Breast epithelium (tissue), 3 donors: ENCODE results near the gene DSG3.

Source experiments
- CTCF ChIP-seq, 3 donors: fragments of 450-650 bp; IDR thresholded peaks; one replicate each; pipeline ENCODE4 v1.5.1; 2016 to 2017; ENCODE audit warnings: antibody characterized with exemption in 3 of 3, mild to moderate bottlenecking in 3 of 3, moderate library complexity in 3 of 3
- POLR2A ChIP-seq: fragments of 450-650 bp; IDR thresholded peaks from one replicate; pipeline ENCODE4 v1.6.1; 2016; ENCODE audit warnings: antibody characterized with exemption, mild to moderate bottlenecking, moderate library complexity
- POLR2AphosphoS5 ChIP-seq, 3 donors: sonication (generic); formaldehyde crosslinking; IDR thresholded peaks; one replicate each; pipeline ENCODE4 v1.6.1; 2017; ENCODE audit warnings: antibody characterized with exemption in 3 of 3

- TF ChIP-seq CTCF (IDR thresholded peaks at IDR 0.05) (no peak), POLR2A (no peak), POLR2AphosphoS5 (IDR thresholded peaks at IDR 0.05) (no peak)
Observed at GRCh38 chr18:31491586-31491985, 44.0 kb downstream of the DSG3 start.
